Ramos (cell line): Measurements from ENCODE around the gene FRMD3.

ENCODE experiments used
- in situ Hi-C: fragments of 300-500 bp; cut with MboI; formaldehyde crosslinking; loops from one replicate; pipeline ENCODE4 v1.14.3; 2022; ENCODE audit warnings: low sequenced_read_pairs; ENCODE audit not compliant: unreplicated experiment

FRMD3 gene

GRCh38 chr9:83538172-83538889, at the start of gene FRMD3:
Gene FRMD3 (minus strand): TSS chr9:83538401. CDS start chr9:83538231, 170 bp downstream.
- in situ Hi-C loops: no loop called here

- in situ Hi-C loops: no loop called here
These were observed 46.8 kb upstream of the FRMD3 start for GRCh38 chr9:83584995-83585394.

GRCh38 chr9:83583151-83584014, 45.2 kb upstream of the FRMD3 start:
- in situ Hi-C loops: no loop called here

GRCh38 chr9:83582029-83582428, 43.8 kb upstream of the FRMD3 start:
- in situ Hi-C loops: no loop called here

- in situ Hi-C loops: no loop called here
These were observed 36.3 kb upstream of the FRMD3 start for GRCh38 chr9:83574482-83574881.

- in situ Hi-C loops: no loop called here
These were observed 34.3 kb upstream of the FRMD3 start for GRCh38 chr9:83572524-83572923.

- in situ Hi-C loops: no loop called here
These were observed 32.2 kb upstream of the FRMD3 start for GRCh38 chr9:83570359-83570758.

- in situ Hi-C loops: no loop called here
These were observed 31.1 kb upstream of the FRMD3 start for GRCh38 chr9:83569326-83569725.

- in situ Hi-C loops: no loop called here
These were observed 25.2 kb upstream of the FRMD3 start for GRCh38 chr9:83563360-83563759.

- in situ Hi-C loops: no loop called here
These were observed 22.1 kb upstream of the FRMD3 start for GRCh38 chr9:83560169-83560826.

GRCh38 chr9:83557771-83558170, 19.6 kb upstream of the FRMD3 start:
- in situ Hi-C loops: no loop called here

GRCh38 chr9:83557317-83557716, 19.1 kb upstream of the FRMD3 start:
- in situ Hi-C loops: no loop called here

GRCh38 chr9:83554278-83554677, 16.1 kb upstream of the FRMD3 start:
- in situ Hi-C loops: no loop called here

GRCh38 chr9:83544002-83544698, 5.9 kb upstream of the FRMD3 start:
- in situ Hi-C loops: no loop called here

- in situ Hi-C loops: no loop called here
These were observed 663 bp upstream of the FRMD3 start for GRCh38 chr9:83538890-83539238.

GRCh38 chr9:83537331-83538171, 650 bp downstream of the FRMD3 start:
- in situ Hi-C loops: no loop called here

- in situ Hi-C loops: no loop called here
These were observed 1.9 kb downstream of the FRMD3 start for GRCh38 chr9:83536332-83536731.

- in situ Hi-C loops: no loop called here
These were observed 2.5 kb downstream of the FRMD3 start for GRCh38 chr9:83535736-83536135.

GRCh38 chr9:83533296-83533695, 4.9 kb downstream of the FRMD3 start:
- in situ Hi-C loops: no loop called here

- in situ Hi-C loops: no loop called here
These were observed 11.3 kb downstream of the FRMD3 start for GRCh38 chr9:83526901-83527300.
